Measurements from ENCODE around the gene INTS4.
"Not testable (repeated sequence)": the region's sequence is repeated elsewhere in the genome, so short reads cannot be mapped to it uniquely, and the experiment has no call there.

The INTS4 gene

DNA sequence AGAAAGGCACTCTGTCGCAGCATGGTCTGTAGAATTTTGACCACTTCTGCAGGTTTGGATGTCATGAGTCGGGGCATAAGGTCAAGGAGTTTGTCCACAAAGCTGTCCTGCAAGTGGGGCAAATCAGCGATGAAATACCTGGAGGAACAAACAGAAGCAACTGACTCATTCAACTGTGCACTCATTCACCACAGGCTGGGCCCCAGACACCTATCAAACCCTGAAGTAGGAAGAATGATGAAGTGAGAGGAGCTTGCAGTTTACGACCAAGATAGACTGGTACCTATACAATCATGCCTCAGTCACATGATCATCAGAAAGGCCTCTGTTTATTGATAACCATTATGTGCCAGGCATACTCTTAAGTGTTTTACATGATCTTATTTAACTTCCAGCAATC, 102.8 kb downstream of the INTS4 start:
- not testable (repeated sequence) for H4K20me1 ChIP-seq (ENCODE audit: low read depth, low read length); H3K27ac ChIP-seq (ENCODE audit: low read depth, low read length); H3K9me3 ChIP-seq (ENCODE audit: insufficient read depth, low read length); H3F3A ChIP-seq (ENCODE audit: insufficient read depth); H3K79me2 ChIP-seq (ENCODE audit: insufficient read depth, low read length); H3K36me3 ChIP-seq (ENCODE audit: low read length); H2AFZ ChIP-seq (ENCODE audit: low read depth, low read length, severe bottlenecking); H3K4me3 ChIP-seq (ENCODE audit: insufficient read depth, low read length, poor library complexity, severe bottlenecking); H3K9me2 ChIP-seq (replicated peaks; ENCODE audit: insufficient read depth, low read length); H3K9ac ChIP-seq (ENCODE audit: low read length); H3K4me2 ChIP-seq (ENCODE audit: low read depth, low read length, poor library complexity, severe bottlenecking); H3K27me3 ChIP-seq (ENCODE audit: low read length)

- H2AFZ ChIP-seq (ENCODE audit: low read depth, low read length, severe bottlenecking); H3K9me3 ChIP-seq (ENCODE audit: insufficient read depth, low read length); H3K79me2 ChIP-seq (ENCODE audit: insufficient read depth, low read length); H3K36me3 ChIP-seq (ENCODE audit: low read length); H3K4me2 ChIP-seq (ENCODE audit: low read depth, low read length, poor library complexity, severe bottlenecking); H4K20me1 ChIP-seq (ENCODE audit: low read depth, low read length); H3K27me3 ChIP-seq (ENCODE audit: low read length); H3F3A ChIP-seq (ENCODE audit: insufficient read depth); H3K9me2 ChIP-seq (replicated peaks; ENCODE audit: insufficient read depth, low read length); H3K4me3 ChIP-seq (ENCODE audit: insufficient read depth, low read length, poor library complexity, severe bottlenecking); H3K27ac ChIP-seq (ENCODE audit: low read depth, low read length); H3K9ac ChIP-seq (ENCODE audit: low read length): not testable (repeated sequence)
Observed at GRCh38 chr11:77891256-77891655, 103.2 kb downstream of the INTS4 start.

- H3K27me3 ChIP-seq (ENCODE audit: low read length); H3K27ac ChIP-seq (ENCODE audit: low read depth, low read length); H2AFZ ChIP-seq (ENCODE audit: low read depth, low read length, severe bottlenecking); H3K36me3 ChIP-seq (ENCODE audit: low read length); H3K9me3 ChIP-seq (ENCODE audit: insufficient read depth, low read length); H3K4me2 ChIP-seq (ENCODE audit: low read depth, low read length, poor library complexity, severe bottlenecking); H3F3A ChIP-seq (ENCODE audit: insufficient read depth); H3K9ac ChIP-seq (ENCODE audit: low read length); H3K79me2 ChIP-seq (ENCODE audit: insufficient read depth, low read length); H4K20me1 ChIP-seq (ENCODE audit: low read depth, low read length); H3K4me3 ChIP-seq (ENCODE audit: insufficient read depth, low read length, poor library complexity, severe bottlenecking); H3K9me2 ChIP-seq (replicated peaks; ENCODE audit: insufficient read depth, low read length): not testable (repeated sequence)
Observed at GRCh38 chr11:77890619-77891056, 103.8 kb downstream of the INTS4 start.

GRCh38 chr11:77890100-77890614, 104.3 kb downstream of the INTS4 start:
- not testable (repeated sequence) for H3K9ac ChIP-seq (ENCODE audit: low read length); H2AFZ ChIP-seq (ENCODE audit: low read depth, low read length, severe bottlenecking); H3K9me2 ChIP-seq (replicated peaks; ENCODE audit: insufficient read depth, low read length); H3K27ac ChIP-seq (ENCODE audit: low read depth, low read length); H3K9me3 ChIP-seq (ENCODE audit: insufficient read depth, low read length); H3K79me2 ChIP-seq (ENCODE audit: insufficient read depth, low read length); H3K4me2 ChIP-seq (ENCODE audit: low read depth, low read length, poor library complexity, severe bottlenecking); H3F3A ChIP-seq (ENCODE audit: insufficient read depth); H3K27me3 ChIP-seq (ENCODE audit: low read length); H3K4me3 ChIP-seq (ENCODE audit: insufficient read depth, low read length, poor library complexity, severe bottlenecking); H3K36me3 ChIP-seq (ENCODE audit: low read length); H4K20me1 ChIP-seq (ENCODE audit: low read depth, low read length)

GRCh38 chr11:77889045-77889444, 105.4 kb downstream of the INTS4 start:
- not testable (repeated sequence) for H3K4me2 ChIP-seq (ENCODE audit: low read depth, low read length, poor library complexity, severe bottlenecking); H3K9me2 ChIP-seq (replicated peaks; ENCODE audit: insufficient read depth, low read length); H3K27ac ChIP-seq (ENCODE audit: low read depth, low read length); H3K36me3 ChIP-seq (ENCODE audit: low read length); H3K9me3 ChIP-seq (ENCODE audit: insufficient read depth, low read length); H4K20me1 ChIP-seq (ENCODE audit: low read depth, low read length); H3K27me3 ChIP-seq (ENCODE audit: low read length); H3K4me3 ChIP-seq (ENCODE audit: insufficient read depth, low read length, poor library complexity, severe bottlenecking); H3K79me2 ChIP-seq (ENCODE audit: insufficient read depth, low read length); H3K9ac ChIP-seq (ENCODE audit: low read length); H3F3A ChIP-seq (ENCODE audit: insufficient read depth); H2AFZ ChIP-seq (ENCODE audit: low read depth, low read length, severe bottlenecking)

GRCh38 chr11:77886401-77886800, 108.1 kb downstream of the INTS4 start:
- no peaks in the 10 kb centered on the region for H4K20me1 ChIP-seq (ENCODE audit: low read depth, low read length)
- H3K27me3 ChIP-seq (ENCODE audit: low read length) = no peaks in the 10 kb centered on the region
- H3K79me2 ChIP-seq (ENCODE audit: insufficient read depth, low read length) = no peaks in the 10 kb centered on the region
- H3K9me3 ChIP-seq (ENCODE audit: insufficient read depth, low read length) = no peaks in the 10 kb centered on the region
- no peak overlapping the region for H3K4me2 ChIP-seq (ENCODE audit: low read depth, low read length, poor library complexity, severe bottlenecking)
- H3K4me3 ChIP-seq (ENCODE audit: insufficient read depth, low read length, poor library complexity, severe bottlenecking) = no peak overlapping the region
- H2AFZ ChIP-seq (ENCODE audit: low read depth, low read length, severe bottlenecking) = no peak overlapping the region
- no peak for TF ChIP-seq CTCF (IDR thresholded peaks at IDR 0.05; ENCODE audit: insufficient read depth, low read length, poor library complexity, severe bottlenecking)
- TF ChIP-seq EZH2phosphoT487 (conservative IDR thresholded peaks at IDR 0.05; ENCODE audit: low read length) = no peak
- H3K9ac ChIP-seq (ENCODE audit: low read length) = no peak overlapping the region
- H3K36me3 ChIP-seq (ENCODE audit: low read length) = peaks cover 9% of the 10 kb centered on the region; the same call in 1 of the 2 replicates
- H3K9me2 ChIP-seq (replicated peaks; ENCODE audit: insufficient read depth, low read length) = no peaks in the 10 kb centered on the region
- no peak overlapping the region for H3K27ac ChIP-seq (ENCODE audit: low read depth, low read length)
- no peaks in the 10 kb centered on the region for H3F3A ChIP-seq (ENCODE audit: insufficient read depth)

Measured in SU-DHL-6 (cell line).